Dedifferentiated amniotic fluid mesenchymal stem cell (primary cell): ENCODE data around the gene METTL23.
A peak's percentile ranks its signal among the peaks of the same experiment; 100 is the strongest.

Source experiments
- DNase-seq: peaks from one replicate; pipeline ENCODE4 v3.0.0-alpha.2; 2016; ENCODE audit errors: extremely low spot score

Gene METTL23

GRCh38 chr17:76772842-76773525, 46.3 kb downstream of the METTL23 start:
- peak; percentile 70 for DNase-seq

GRCh38 chr17:76775021-76775600, 48.5 kb downstream of the METTL23 start:
- DNase-seq: no peak

GRCh38 chr17:76781056-76781982, 54.7 kb downstream of the METTL23 start:
- no peak for DNase-seq

GRCh38 chr17:76783146-76783545, 56.5 kb downstream of the METTL23 start:
- DNase-seq: no peak
